ELR (cell line): Measurements from ENCODE around the gene SLC16A12.
"Not testable (repeated sequence)": the region's sequence is repeated elsewhere in the genome, so short reads cannot be mapped to it uniquely, and the experiment has no call there.

Experiments
- DNase-seq: peaks from one replicate; pipeline ENCODE4 v3.0.0-alpha.2; 2015; ENCODE audit warnings: low read depth

The SLC16A12 gene

GRCh38 chr10:89548673-89549072, 13.3 kb upstream of the SLC16A12 start:
- no peak for DNase-seq

- no peak for DNase-seq
Measured at GRCh38 chr10:89547853-89548513, 12.6 kb upstream of the SLC16A12 start.

- DNase-seq, result not testable (repeated sequence)
Measured at GRCh38 chr10:89546651-89547050, 11.3 kb upstream of the SLC16A12 start.

- DNase-seq, result no peak
Measured at GRCh38 chr10:89543841-89544240, 8.4 kb upstream of the SLC16A12 start.

- DNase-seq, result peak; percentile 66
Measured at GRCh38 chr10:89540420-89540949, 5.1 kb upstream of the SLC16A12 start.

- no peak for DNase-seq
Measured at GRCh38 chr10:89537364-89537763, 2.0 kb upstream of the SLC16A12 start.

- no peak for DNase-seq
Measured at GRCh38 chr10:89536013-89536354, 590 bp upstream of the SLC16A12 start.

- DNase-seq, result no peak
Measured at GRCh38 chr10:89534826-89535166, 598 bp downstream of the SLC16A12 start.

GRCh38 chr10:89532476-89532875, 2.9 kb downstream of the SLC16A12 start:
- no peak for DNase-seq

GRCh38 chr10:89531359-89531758, 4.0 kb downstream of the SLC16A12 start:
- DNase-seq, result peak; percentile 16

- peak; percentile 64 for DNase-seq
Measured at GRCh38 chr10:89529711-89530110, 5.7 kb downstream of the SLC16A12 start.

- no peak for DNase-seq
Measured at GRCh38 chr10:89526358-89526757, 9.0 kb downstream of the SLC16A12 start.

- DNase-seq, result no peak
Measured at GRCh38 chr10:89525556-89525955, 9.8 kb downstream of the SLC16A12 start.

GRCh38 chr10:89524279-89524678, 11.1 kb downstream of the SLC16A12 start:
- no peak for DNase-seq

GRCh38 chr10:89523274-89523673, 12.1 kb downstream of the SLC16A12 start:
- no peak for DNase-seq

GRCh38 chr10:89522463-89522862, 12.9 kb downstream of the SLC16A12 start:
- peak; percentile 12 for DNase-seq

GRCh38 chr10:89521368-89521767, 14.0 kb downstream of the SLC16A12 start:
- no peak for DNase-seq

GRCh38 chr10:89520706-89521105, 14.7 kb downstream of the SLC16A12 start:
- no peak for DNase-seq

- DNase-seq, result peak; percentile 85
Measured at GRCh38 chr10:89518876-89519842, 16.2 kb downstream of the SLC16A12 start.

- DNase-seq, result no peak
Measured at GRCh38 chr10:89518108-89518507, 17.3 kb downstream of the SLC16A12 start.

GRCh38 chr10:89516149-89516832, 19.1 kb downstream of the SLC16A12 start:
- DNase-seq, result peak; percentile 93

GRCh38 chr10:89515031-89515841, 20.2 kb downstream of the SLC16A12 start:
- DNase-seq, result peak; percentile 96
